Nephron (organoid): ENCODE results near the gene ZNF85.
"Not testable (repeated sequence)": the region's sequence is repeated elsewhere in the genome, so short reads cannot be mapped to it uniquely, and the experiment has no call there.

Experiments
- H3K27ac Mint-ChIP-seq, 3 experiments: 2 replicates each; pipeline ENCODE4 v1.8.0; 2020; ENCODE audit warnings: mixed read lengths in 3 of 3, mild to moderate bottlenecking in 2 of 3, moderate library complexity in 1 of 3
- H3K27me3 Mint-ChIP-seq: 2 replicates; pipeline ENCODE4 v1.8.0; 2021; ENCODE audit warnings: low read depth, mild to moderate bottlenecking, moderate library complexity, mixed read lengths
- H3K36me3 Mint-ChIP-seq: 2 replicates; pipeline ENCODE4 v1.8.0; 2020; ENCODE audit warnings: low read depth, mixed read lengths
- H3K4me1 Mint-ChIP-seq: 2 replicates; pipeline ENCODE4 v1.8.0; 2020; ENCODE audit warnings: mixed read lengths
- H3K4me3 Mint-ChIP-seq, 3 experiments: 2 replicates each; pipeline ENCODE4 v1.8.0; 2020; ENCODE audit warnings: mild to moderate bottlenecking in 3 of 3, mixed read lengths in 3 of 3, moderate library complexity in 2 of 3
- H3K9me3 Mint-ChIP-seq: 2 replicates; pipeline ENCODE4 v1.8.0; 2020; ENCODE audit warnings: mixed read lengths
- TF ChIP-seq, protein P1 (sequence below), 3 experiments: fragments of 200-600 bp; sonication (generic); IDR thresholded peaks; one replicate each; pipeline ENCODE4 v1.5.0; 2021; ENCODE audit warnings: antibody characterized with exemption in 3 of 3; ENCODE audit not compliant: unreplicated experiment in 3 of 3

Gene ZNF85

DNA sequence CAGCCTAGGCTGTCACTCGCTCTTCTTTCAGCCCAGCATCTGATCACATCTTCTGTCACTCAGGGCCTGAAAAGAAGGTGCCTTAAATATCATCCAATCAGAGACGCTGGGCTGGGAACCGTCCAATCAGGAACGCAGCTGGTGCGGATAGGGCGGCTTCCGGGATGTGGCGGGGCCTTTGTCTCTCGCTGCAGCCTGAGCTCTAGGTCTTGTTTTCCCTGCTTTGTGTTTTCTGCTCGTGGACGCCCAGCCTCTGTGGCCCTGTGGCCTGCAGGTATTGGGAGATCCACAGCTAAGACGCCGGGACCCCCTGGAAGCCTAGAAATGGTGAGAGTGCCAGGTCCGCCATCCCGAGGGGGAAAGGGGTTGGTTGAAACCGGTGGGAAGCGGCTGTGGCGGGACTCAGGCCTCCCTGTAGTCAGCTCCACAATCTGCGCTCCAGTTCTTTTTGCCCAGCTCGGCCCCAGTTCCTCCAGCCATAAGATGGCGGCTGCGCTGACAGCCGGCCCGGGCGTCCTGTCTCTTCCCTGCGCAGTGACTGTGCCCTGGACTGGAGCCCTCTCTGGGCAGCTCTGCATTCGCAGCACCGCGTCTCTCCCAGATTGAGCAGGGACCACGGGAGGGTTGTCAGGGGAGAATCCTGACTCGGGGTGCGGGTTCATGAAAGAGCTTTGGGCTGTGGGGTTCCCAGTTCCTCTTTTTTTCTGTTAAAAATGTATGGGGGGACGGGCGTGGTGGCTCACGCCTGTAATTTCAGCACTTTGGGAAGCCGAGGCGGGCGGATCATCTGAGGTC, at the start of gene ZNF85:
Gene ZNF85, plus strand, starts transcription at position 175 of the 795 bp plus-strand sequence. Its CDS starts 150 bp downstream, at position 325.
- H3K36me3 Mint-ChIP-seq: peaks cover 49% of the 10 kb centered on the region
- peaks cover 35% of the 10 kb centered on the region for H3K9me3 Mint-ChIP-seq
- peak within 1 kb of the TSS; percentile 98 to 99 (median 99) for H3K4me3 Mint-ChIP-seq
- peak within 1 kb of the TSS; percentile 99 for H3K27ac Mint-ChIP-seq
- peaks cover 7% of the 10 kb centered on the region for H3K4me1 Mint-ChIP-seq
- TF ChIP-seq, protein P1, sequence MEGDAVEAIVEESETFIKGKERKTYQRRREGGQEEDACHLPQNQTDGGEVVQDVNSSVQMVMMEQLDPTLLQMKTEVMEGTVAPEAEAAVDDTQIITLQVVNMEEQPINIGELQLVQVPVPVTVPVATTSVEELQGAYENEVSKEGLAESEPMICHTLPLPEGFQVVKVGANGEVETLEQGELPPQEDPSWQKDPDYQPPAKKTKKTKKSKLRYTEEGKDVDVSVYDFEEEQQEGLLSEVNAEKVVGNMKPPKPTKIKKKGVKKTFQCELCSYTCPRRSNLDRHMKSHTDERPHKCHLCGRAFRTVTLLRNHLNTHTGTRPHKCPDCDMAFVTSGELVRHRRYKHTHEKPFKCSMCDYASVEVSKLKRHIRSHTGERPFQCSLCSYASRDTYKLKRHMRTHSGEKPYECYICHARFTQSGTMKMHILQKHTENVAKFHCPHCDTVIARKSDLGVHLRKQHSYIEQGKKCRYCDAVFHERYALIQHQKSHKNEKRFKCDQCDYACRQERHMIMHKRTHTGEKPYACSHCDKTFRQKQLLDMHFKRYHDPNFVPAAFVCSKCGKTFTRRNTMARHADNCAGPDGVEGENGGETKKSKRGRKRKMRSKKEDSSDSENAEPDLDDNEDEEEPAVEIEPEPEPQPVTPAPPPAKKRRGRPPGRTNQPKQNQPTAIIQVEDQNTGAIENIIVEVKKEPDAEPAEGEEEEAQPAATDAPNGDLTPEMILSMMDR (IDR thresholded peaks at IDR 0.05; ENCODE audit: unreplicated experiment in 3 of 3): no peak
- H3K27me3 Mint-ChIP-seq: no peaks in the 10 kb centered on the region

DNA sequence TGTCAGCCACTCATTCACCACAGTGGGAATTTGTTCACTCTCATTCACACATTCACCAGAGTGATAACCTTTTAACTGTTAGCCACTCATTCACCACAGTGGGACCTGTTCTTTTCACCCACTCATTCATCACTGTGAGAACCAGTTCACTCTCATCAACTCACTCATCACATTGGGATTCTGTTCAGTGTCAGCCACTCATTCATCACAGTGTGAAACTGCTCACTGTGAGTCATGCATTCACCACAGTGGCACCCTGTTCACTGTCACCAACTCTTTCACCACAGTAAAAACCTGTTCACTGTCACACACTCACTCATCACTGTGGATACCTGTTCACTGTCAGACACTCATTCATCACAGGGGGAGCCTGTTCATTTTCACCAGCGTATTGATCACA, 43.5 kb upstream of the ZNF85 start:
- TF ChIP-seq, protein P1 (IDR thresholded peaks at IDR 0.05; ENCODE audit: unreplicated experiment in 3 of 3): no peak
- Mint-ChIP-seq H3K36me3 (peaks cover 14% of the 10 kb centered on the region), H3K27me3 (no peaks in the 10 kb centered on the region), H3K4me3 (no peak overlapping the region), H3K4me1 (no peaks in the 10 kb centered on the region), H3K27ac (no peak overlapping the region), H3K9me3 (peaks cover 97% of the 10 kb centered on the region)

DNA sequence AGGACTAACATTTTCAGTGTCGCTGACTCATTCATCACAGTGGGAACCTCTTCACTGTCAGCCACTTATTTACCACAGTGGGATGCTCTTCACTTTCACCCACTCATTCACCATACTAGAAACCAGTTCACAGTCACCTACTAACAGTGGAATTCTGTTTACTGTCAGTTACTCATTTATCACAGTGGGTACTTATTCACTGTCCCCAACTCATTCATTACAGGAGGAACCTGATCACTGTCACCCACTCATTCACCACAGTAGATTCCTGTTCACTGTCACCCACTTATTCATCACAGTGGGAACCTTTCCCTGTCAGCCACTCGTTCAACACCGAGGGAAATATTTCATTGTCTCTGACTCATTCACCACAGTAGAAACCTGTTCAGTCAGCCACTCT, 10.1 kb upstream of the ZNF85 start:
- H3K9me3 Mint-ChIP-seq: peaks cover 70% of the 10 kb centered on the region
- H3K36me3 Mint-ChIP-seq: no peaks in the 10 kb centered on the region
- no peaks in the 10 kb centered on the region for H3K4me1 Mint-ChIP-seq
- no peak overlapping the region for H3K27ac Mint-ChIP-seq
- H3K27me3 Mint-ChIP-seq: peaks cover 11% of the 10 kb centered on the region
- H3K4me3 Mint-ChIP-seq: no peak overlapping the region
- TF ChIP-seq, protein P1 (IDR thresholded peaks at IDR 0.05; ENCODE audit: unreplicated experiment in 3 of 3): no peak

DNA sequence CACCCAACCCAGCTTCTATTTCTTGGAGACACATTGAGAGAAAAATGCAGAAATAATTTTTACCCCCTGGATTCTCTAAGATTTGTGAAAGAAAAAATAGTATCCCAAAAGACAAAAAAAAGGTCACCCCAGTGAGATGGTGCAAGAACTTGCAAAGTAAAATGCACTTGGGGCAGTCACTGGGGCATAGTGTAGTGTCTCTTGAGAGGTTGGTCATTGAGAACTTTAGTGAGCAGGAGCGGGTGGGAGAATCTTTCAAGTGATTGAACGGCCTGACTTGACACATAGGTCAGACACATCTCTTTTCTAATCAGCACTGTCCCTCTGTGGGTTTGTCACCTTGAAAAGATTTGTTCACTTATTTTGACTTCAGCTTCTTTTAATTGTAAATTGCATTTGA, 2.4 kb downstream of the ZNF85 start:
- peak overlapping the region; percentile 21 to 65 (median 30) for H3K4me3 Mint-ChIP-seq
- peaks cover 65% of the 10 kb centered on the region for H3K36me3 Mint-ChIP-seq
- H3K27me3 Mint-ChIP-seq: no peaks in the 10 kb centered on the region
- H3K27ac Mint-ChIP-seq: no peak overlapping the region
- TF ChIP-seq, protein P1 (IDR thresholded peaks at IDR 0.05; ENCODE audit: unreplicated experiment in 3 of 3): no peak
- peaks cover 40% of the 10 kb centered on the region for H3K9me3 Mint-ChIP-seq
- peaks cover 7% of the 10 kb centered on the region for H3K4me1 Mint-ChIP-seq

DNA sequence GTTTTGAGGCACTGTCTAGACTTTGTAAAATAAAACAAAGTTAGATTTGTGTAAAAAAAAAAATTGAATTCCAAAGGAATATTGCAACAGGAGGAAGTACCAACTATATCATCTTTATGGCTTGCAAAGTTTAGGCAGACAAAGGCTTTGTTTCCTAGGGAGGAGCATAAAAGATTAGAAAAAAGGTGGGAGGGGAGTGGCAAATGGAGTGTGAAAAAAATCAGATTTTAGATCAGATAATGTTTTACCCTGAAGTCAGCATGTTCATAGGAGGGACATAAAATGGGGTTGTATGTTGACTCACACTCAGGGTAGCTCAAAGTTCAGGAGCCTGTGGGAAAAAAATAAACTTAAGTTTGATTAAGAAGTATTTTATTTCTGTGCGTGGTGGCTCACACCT, 3.7 kb downstream of the ZNF85 start:
- TF ChIP-seq, protein P1 (IDR thresholded peaks at IDR 0.05; ENCODE audit: unreplicated experiment in 3 of 3): no peak
- Mint-ChIP-seq H3K4me3 (no peak overlapping the region), H3K4me1 (peaks cover 7% of the 10 kb centered on the region), H3K27ac (no peak overlapping the region), H3K9me3 (peaks cover 44% of the 10 kb centered on the region), H3K27me3 (no peaks in the 10 kb centered on the region), H3K36me3 (peaks cover 77% of the 10 kb centered on the region)

DNA sequence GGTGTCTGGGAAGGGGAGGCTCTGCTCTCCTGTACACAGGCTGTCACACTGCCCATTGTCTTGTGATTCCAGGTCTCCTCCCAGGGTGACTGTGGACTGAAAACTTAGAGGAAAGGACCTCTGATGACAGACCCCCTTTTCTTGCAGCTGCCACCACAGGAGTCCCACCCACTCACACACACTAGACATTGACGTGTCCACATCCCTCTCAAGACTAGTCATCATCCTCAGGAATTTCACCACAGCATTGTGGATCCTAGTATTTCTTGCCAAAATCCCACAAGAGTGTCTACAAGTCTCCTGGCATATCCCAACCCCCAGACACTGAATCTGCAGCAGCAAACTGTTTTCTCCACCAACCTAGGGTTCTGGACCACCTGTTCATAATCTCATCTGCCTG, 5.3 kb downstream of the ZNF85 start:
- Mint-ChIP-seq H3K4me3 (no peak overlapping the region), H3K36me3 (peaks cover 86% of the 10 kb centered on the region), H3K9me3 (peaks cover 39% of the 10 kb centered on the region), H3K27me3 (no peaks in the 10 kb centered on the region), H3K4me1 (peaks cover under 1% of the 10 kb centered on the region), H3K27ac (no peak overlapping the region)
- TF ChIP-seq, protein P1 (IDR thresholded peaks at IDR 0.05; ENCODE audit: unreplicated experiment in 3 of 3): no peak

DNA sequence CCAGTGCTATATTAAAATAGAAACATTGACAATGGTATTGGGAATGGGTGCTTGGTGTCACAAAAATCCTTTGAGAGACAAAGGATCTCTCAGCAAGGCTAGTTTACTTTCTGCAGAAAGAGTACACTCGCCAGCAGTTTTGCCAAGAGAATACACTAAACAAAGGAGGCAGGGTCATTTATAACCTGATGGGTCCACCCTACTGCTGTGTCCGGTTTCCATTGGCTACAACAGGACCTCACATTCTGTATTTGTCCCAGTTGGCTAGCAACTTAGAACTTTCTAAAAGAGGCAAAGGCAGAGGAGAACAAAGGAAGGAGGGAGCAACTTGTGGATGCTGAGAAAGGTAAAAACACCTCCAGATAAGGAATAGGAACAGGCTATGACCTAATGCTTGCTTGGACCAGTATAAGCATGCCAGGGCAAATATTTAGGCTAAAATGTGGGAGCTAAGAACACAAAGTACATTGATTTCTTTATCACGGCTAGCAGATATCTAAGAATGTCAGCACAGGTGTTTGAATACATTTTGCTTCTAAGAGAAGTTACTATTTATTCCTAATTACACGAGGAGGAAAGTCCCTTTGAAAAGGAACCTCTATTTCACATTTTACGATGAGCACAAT, 13.4 kb downstream of the ZNF85 start:
- peaks cover 94% of the 10 kb centered on the region for H3K36me3 Mint-ChIP-seq
- not testable (repeated sequence) for H3K4me3 Mint-ChIP-seq, H3K4me1 Mint-ChIP-seq, H3K27ac Mint-ChIP-seq, H3K27me3 Mint-ChIP-seq
- peaks cover 25% of the 10 kb centered on the region for H3K9me3 Mint-ChIP-seq

DNA sequence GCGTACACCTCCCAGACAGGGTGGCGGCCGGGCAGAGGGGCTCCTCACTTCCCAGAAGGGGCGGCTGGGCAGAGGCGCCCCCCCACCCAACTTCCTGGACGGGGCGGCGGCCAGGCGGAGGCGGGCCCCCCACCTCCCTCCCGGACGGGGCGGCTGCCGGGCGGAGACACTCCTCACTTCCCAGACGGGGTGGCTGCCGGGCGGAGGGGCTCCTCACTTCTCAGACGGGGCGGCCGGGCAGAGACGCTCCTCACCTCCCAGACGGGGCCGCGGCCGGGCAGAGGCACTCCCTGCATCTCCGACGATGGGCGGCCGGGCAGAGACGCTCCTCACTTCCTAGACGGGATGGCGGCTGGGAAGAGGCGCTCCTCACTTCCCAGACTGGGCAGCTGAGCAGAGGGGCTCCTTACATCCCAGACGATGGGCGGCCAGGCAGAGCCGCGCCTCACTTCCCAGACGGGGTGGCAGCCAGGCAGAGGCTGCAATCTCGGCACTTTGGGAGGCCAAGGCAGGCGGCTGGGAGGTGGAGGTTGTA, 29.6 kb downstream of the ZNF85 start:
- not testable (repeated sequence) for H3K27me3 Mint-ChIP-seq, H3K4me1 Mint-ChIP-seq, H3K27ac Mint-ChIP-seq, H3K4me3 Mint-ChIP-seq
- Mint-ChIP-seq H3K36me3 (peaks cover 35% of the 10 kb centered on the region), H3K9me3 (peaks cover 44% of the 10 kb centered on the region)
